ENCODE data around the gene ADAM33.

Gene ADAM33

DNA sequence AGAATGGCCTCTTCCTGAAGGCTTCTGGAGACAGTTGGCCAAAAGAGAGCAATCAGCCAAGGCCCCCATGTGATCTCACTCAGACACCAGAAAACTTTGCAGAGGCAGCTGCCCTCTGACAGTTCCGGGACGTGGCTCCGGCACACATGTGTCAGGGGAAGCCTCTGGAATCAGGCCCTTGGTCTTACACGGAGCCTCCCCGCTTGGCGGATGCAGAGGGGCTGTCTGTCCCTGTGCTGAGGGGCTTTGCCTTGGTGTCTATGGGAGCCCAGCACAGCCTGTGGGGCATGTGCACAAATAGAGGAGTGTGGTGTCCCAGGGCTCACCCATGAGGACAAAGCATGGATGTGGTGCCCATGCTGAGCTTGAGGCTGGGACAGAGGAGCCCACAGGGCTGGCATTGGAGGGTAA, 16.8 kb upstream of the ADAM33 start:
- Histone ChIP-seq H3K27ac (no peak overlapping the region), H3K36me3 (no peaks in the 10 kb centered on the region), H3K4me3 (no peak overlapping the region), H3K9ac (no peak overlapping the region), H4K20me1 (no peaks in the 10 kb centered on the region), H3K9me3 (no peaks in the 10 kb centered on the region), H3K4me1 (no peaks in the 10 kb centered on the region), H3K27me3 (no peaks in the 10 kb centered on the region), H3K4me2 (no peak overlapping the region)
- no peak for TF ChIP-seq Cebpa-rat (IDR thresholded peaks at IDR 0.05)

DNA sequence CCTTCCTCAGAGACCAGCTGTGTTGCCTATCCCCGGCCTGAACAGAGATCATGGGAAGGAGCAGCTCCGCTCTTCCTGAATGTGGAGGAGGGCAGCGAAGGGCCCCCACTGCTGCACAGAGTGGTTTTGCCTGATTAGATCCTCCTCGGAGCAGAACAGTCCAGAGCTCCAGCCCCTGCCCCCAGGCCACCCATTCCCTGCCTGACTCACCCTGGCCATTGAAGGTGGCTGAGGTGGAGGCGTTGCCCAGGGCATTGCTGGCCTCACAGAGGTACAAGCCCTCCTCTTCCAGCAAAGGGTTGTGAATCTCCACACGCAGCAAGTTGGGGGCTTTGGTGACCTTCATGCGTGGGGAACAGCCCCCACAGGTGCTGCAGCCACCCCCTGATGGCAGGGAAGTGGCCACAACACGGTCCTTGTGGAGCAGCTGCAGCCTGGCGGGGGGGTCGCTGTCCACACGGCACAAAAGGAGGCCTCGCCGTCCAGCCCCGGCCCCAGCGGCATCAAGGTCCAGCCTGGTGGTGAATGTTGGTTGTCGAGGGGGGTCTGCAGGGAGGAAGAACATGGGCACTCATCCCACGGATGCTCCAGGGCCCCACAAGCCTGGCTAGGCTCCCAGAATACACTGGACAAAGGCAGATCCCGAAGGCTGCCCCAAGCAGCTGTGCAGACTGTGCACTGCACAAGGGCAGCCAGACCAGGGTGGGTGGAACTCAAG, 15.9 kb upstream of the ADAM33 start:
- no peak overlapping the region for H3K9ac ChIP-seq
- H3K36me3 ChIP-seq = no peaks in the 10 kb centered on the region
- TF ChIP-seq Cebpa-rat (IDR thresholded peaks at IDR 0.05) = no peak

DNA sequence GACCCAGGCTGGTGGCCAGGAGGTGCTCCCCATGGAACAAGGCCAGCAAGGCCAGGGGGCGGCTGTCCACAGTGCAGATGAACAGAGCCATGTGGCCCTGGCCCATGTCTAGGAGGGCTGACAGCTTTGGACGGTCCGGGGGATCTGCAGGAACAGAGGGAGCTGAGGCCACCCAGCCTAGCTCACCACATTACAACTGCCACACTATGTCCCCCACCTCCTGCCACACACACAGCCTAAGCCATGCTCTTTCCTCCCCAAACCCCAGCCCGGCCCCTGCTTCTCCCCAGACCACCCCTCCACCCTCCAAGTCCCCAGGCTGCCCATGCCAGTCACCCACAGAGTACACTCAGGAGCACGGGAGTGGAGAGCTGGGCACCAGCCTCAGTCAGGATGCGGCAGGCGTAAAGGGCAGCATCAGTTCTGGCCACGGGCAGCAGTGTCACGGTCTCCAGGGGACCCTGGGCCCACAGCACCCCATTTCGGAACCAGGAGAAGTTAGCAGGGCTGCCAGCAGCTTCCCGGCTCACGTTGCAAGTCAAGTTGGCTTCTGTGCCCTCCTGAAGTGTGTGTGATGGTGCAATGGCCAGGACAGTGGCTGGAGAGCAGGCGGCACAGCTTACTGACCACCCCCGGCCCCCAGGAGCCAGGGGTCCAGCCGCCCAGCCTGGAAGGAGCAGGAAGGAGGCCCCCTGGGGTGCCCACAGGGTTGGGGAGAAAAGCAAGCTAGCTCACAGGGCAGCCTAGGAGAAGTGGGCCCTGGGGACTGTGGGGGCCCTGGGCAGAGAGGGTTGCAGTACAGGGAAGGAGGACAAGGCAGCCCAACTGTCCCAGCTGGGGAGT, 15.2 kb upstream of the ADAM33 start:
- Histone ChIP-seq H4K20me1 (no peaks in the 10 kb centered on the region), H3K4me3 (no peak overlapping the region), H3K36me3 (no peaks in the 10 kb centered on the region), H3K4me1 (no peaks in the 10 kb centered on the region), H3K27me3 (no peaks in the 10 kb centered on the region), H3K9me3 (no peaks in the 10 kb centered on the region), H3K27ac (no peak overlapping the region), H3K9ac (no peak overlapping the region), H3K4me2 (no peak overlapping the region)
- TF ChIP-seq Cebpa-rat (IDR thresholded peaks at IDR 0.05) = no peak

More for the DNA sequence above, 15.9 kb upstream of the ADAM33 start:
- H3K9me3 ChIP-seq = no peaks in the 10 kb centered on the region
- H4K20me1 ChIP-seq = no peaks in the 10 kb centered on the region
- no peaks in the 10 kb centered on the region for H3K4me1 ChIP-seq
- no peak overlapping the region for H3K4me3 ChIP-seq
- H3K27ac ChIP-seq = no peak overlapping the region
- H3K27me3 ChIP-seq = no peaks in the 10 kb centered on the region
- H3K4me2 ChIP-seq = no peak overlapping the region

DNA sequence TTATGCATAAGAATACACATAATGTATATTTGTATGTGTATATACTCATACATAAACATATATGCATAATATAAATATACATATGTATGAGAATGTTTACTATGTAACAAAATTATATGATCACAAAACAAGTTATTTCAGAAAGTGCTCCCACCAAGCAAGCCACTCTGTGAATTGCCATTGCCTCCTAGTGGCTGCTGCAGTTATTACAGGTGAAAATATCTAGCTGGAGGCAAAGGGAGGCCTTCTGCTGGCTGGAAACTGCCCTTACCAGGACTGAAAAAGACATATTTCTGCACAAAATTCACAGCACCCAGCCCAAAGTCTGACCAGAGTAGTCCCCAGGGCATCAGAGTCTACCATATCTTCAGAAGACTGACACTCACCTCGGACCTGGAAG, 14.4 kb upstream of the ADAM33 start:
- Histone ChIP-seq H4K20me1 (no peaks in the 10 kb centered on the region), H3K9me3 (no peaks in the 10 kb centered on the region), H3K27ac (no peak overlapping the region), H3K36me3 (no peaks in the 10 kb centered on the region), H3K4me1 (no peaks in the 10 kb centered on the region), H3K4me2 (no peak overlapping the region), H3K9ac (no peak overlapping the region), H3K27me3 (no peaks in the 10 kb centered on the region), H3K4me3 (no peak overlapping the region)
- no peak for TF ChIP-seq Cebpa-rat (IDR thresholded peaks at IDR 0.05)

DNA sequence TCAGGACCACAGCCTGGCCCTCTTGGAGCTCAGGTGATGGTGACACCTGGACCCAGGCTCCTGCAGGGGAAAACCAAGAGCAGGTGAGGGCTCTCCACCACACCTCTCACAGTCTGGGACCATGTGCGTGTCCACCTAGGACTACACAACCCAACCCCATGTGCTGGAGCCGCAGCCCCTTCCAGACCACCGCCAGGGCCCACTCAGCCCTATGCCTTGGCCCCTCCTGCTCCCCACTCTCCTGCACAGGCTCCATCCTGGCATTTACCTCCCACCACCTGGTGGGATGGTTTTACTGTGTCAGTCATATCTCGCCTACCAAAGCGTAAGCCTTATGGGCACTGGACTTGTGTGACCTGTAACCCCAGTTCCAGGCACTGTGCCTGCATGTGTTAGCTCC, 13.1 kb upstream of the ADAM33 start:
- Histone ChIP-seq H3K4me2 (no peak overlapping the region), H3K36me3 (no peaks in the 10 kb centered on the region), H3K27ac (no peak overlapping the region), H3K9me3 (no peaks in the 10 kb centered on the region), H3K27me3 (no peaks in the 10 kb centered on the region), H4K20me1 (no peaks in the 10 kb centered on the region), H3K4me3 (no peak overlapping the region), H3K9ac (no peak overlapping the region), H3K4me1 (no peaks in the 10 kb centered on the region)
- TF ChIP-seq Cebpa-rat (IDR thresholded peaks at IDR 0.05) = no peak

DNA sequence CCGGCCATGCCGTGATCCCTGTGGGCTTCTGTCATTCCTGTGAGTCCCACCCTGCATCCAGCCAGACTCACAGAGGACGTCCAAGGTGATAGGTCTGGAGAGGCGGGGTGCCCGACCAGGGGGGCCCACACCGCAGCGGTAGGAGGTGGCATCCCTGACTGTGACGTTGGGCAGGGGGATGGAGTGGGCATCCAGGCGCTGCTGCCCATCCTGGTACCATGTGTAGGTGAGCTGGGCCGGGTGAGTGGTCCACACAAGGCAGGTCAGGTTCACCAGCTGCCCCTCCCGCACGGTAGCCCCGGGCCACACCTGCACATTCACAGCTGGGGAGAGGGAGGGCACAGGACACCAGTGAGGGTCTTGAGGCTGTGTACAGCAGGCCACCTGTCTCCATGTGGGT, 11.6 kb upstream of the ADAM33 start:
- Histone ChIP-seq H3K4me3 (no peak overlapping the region), H3K4me2 (no peak overlapping the region), H4K20me1 (no peaks in the 10 kb centered on the region), H3K27me3 (no peaks in the 10 kb centered on the region), H3K4me1 (no peaks in the 10 kb centered on the region), H3K27ac (no peak overlapping the region), H3K9ac (no peak overlapping the region), H3K9me3 (no peaks in the 10 kb centered on the region), H3K36me3 (no peaks in the 10 kb centered on the region)
- TF ChIP-seq Cebpa-rat (IDR thresholded peaks at IDR 0.05) = no peak

DNA sequence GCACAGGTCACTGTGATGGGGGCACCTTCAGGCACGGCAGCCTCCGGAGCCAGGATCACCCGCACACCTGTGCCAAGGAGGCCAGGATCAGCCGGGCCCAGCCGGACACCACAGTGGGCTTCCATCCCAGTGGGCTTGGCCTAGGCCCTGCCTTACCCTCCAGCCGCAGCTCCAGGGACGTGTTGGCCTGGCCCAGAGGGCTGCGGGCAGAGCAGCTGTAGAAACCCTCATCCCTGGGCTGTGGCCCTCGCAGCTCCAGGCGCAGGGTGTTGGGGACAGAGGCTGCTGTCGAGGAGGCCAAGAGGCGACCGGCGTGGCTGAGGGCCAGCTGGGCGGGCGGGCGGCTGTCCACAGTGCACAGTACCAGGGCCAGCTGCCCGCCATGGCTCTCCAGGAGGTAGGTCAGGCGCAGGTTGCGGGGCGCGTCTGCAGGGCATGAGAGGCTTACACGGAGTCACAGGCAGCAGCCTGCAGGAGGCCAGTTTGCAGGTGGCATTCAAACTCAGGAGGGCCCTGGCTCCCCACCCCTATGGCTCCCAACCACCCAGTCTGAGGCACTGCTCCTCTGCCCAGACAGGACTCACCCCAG, 11.0 kb upstream of the ADAM33 start:
- TF ChIP-seq Cebpa-rat (IDR thresholded peaks at IDR 0.05) = no peak
- H3K4me1 ChIP-seq = no peaks in the 10 kb centered on the region
- no peak overlapping the region for H3K4me2 ChIP-seq
- no peaks in the 10 kb centered on the region for H3K36me3 ChIP-seq
- no peak overlapping the region for H3K4me3 ChIP-seq
- no peaks in the 10 kb centered on the region for H4K20me1 ChIP-seq
- no peak overlapping the region for H3K9ac ChIP-seq
- H3K27ac ChIP-seq = no peak overlapping the region
- H3K9me3 ChIP-seq = no peaks in the 10 kb centered on the region
- H3K27me3 ChIP-seq = no peaks in the 10 kb centered on the region

DNA sequence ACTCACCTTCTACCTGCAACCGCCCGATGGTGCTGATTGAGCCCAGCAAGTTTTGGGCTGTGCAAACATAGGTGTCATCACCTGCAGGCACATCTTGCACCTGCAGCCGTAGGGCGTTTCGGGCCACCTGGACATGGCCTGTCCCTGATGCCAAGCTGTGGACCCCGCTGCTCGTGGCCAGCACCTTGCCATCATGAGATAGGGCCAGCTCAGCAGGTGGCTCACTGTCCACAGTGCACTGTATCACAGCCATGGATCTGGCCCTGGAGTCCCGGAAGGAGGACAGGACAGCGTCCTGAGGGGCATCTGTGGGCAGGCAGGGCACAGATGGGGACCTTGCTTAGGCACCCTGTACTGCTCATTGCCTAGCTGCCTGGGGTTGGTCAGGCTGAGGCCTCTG, 10.1 kb upstream of the ADAM33 start:
- no peak overlapping the region for H3K9ac ChIP-seq
- no peak overlapping the region for H3K4me2 ChIP-seq
- H4K20me1 ChIP-seq = no peaks in the 10 kb centered on the region
- H3K4me3 ChIP-seq = no peak overlapping the region
- H3K27me3 ChIP-seq = no peaks in the 10 kb centered on the region
- no peaks in the 10 kb centered on the region for H3K36me3 ChIP-seq
- no peak overlapping the region for H3K27ac ChIP-seq
- no peaks in the 10 kb centered on the region for H3K9me3 ChIP-seq
- no peak for TF ChIP-seq Cebpa-rat (IDR thresholded peaks at IDR 0.05)
- no peaks in the 10 kb centered on the region for H3K4me1 ChIP-seq

DNA sequence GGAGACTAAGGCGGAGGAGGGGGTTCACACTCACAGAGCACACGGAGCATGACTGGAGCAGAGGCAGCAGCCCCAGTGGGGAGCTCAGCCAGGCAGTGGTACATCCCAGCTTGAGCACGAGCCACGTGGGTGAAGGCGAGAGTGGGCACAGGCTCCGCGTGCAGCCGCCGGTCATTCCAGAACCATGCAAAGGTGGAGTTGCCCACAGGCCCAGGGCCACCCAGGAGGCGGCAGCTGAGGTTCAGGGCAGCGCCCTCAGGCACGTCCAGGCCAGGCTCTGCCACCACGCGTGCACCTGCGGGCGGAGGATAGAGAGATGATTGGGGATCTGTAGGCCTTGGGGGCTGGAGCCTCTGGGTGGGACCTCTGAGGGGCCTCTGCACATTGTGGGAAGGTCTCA, 9.5 kb upstream of the ADAM33 start:
- Histone ChIP-seq H3K4me3 (no peak overlapping the region), H3K27ac (no peak overlapping the region), H3K4me1 (no peaks in the 10 kb centered on the region), H3K9me3 (no peaks in the 10 kb centered on the region), H3K4me2 (no peak overlapping the region), H3K36me3 (no peaks in the 10 kb centered on the region), H4K20me1 (no peaks in the 10 kb centered on the region), H3K9ac (no peak overlapping the region), H3K27me3 (no peaks in the 10 kb centered on the region)
- no peak for TF ChIP-seq Cebpa-rat (IDR thresholded peaks at IDR 0.05)

DNA sequence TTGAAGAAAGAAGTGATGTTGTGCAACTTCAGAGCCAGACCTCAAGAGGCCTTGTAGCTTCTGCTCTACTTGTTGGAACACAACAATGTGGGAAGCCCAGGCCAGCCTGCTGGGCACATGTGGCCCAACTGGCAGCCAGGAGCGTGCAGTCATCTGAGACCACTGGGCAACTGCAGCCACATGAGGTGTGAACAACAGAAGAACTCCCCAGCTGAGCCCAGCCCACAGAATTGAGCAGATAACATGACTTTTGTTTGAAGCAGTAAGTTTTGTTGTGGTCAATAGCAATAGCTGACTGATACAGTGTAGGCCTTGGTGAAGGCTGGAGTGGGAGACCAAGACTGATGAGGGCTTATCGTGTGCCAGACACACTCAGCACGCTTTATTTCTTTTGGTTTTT, 8.6 kb upstream of the ADAM33 start:
- H3K4me2 ChIP-seq = no peak overlapping the region
- no peaks in the 10 kb centered on the region for H4K20me1 ChIP-seq
- no peak overlapping the region for H3K27ac ChIP-seq
- no peak for TF ChIP-seq Cebpa-rat (IDR thresholded peaks at IDR 0.05)
- H3K4me3 ChIP-seq = no peak overlapping the region
- no peak overlapping the region for H3K9ac ChIP-seq
- H3K9me3 ChIP-seq = no peaks in the 10 kb centered on the region
- no peaks in the 10 kb centered on the region for H3K36me3 ChIP-seq
- H3K4me1 ChIP-seq = no peaks in the 10 kb centered on the region
- H3K27me3 ChIP-seq = no peaks in the 10 kb centered on the region

All from BLaER1 (cell line).